Glutamatergic neuron (in vitro differentiated cells): Measurements from ENCODE around the gene KDM5A. TPM values are rescaled to one million over a fixed set of nuclear protein-coding genes. Genes with fewer than 3 reads are reported as not detected.
A peak's percentile ranks its signal among the peaks of the same experiment; 100 is the strongest.
"Not testable (repeated sequence)": the region's sequence is repeated elsewhere in the genome, so short reads cannot be mapped to it uniquely, and the experiment has no call there.

Experiments
- DNase-seq: peaks from one replicate; pipeline ENCODE4 v3.0.0; 2022
- H3K27ac Mint-ChIP-seq: one replicate; pipeline ENCODE4 v1.8.0; 2020; ENCODE audit warnings: mild to moderate bottlenecking, mixed read lengths, inconsistent platforms; ENCODE audit not compliant: unreplicated experiment
- H3K27me3 Mint-ChIP-seq: one replicate; pipeline ENCODE4 v1.8.0; 2020; ENCODE audit warnings: mild to moderate bottlenecking, moderate library complexity, mixed read lengths, inconsistent platforms; ENCODE audit not compliant: unreplicated experiment
- H3K36me3 Mint-ChIP-seq: one replicate; pipeline ENCODE4 v1.8.0; 2020; ENCODE audit warnings: mild to moderate bottlenecking, mixed read lengths, inconsistent platforms; ENCODE audit not compliant: unreplicated experiment
- H3K4me1 Mint-ChIP-seq: one replicate; pipeline ENCODE4 v1.8.0; 2020; ENCODE audit warnings: mild to moderate bottlenecking, low read depth, mixed read lengths, inconsistent platforms; ENCODE audit not compliant: unreplicated experiment
- H3K4me3 Mint-ChIP-seq: one replicate; pipeline ENCODE4 v1.8.0; 2020; ENCODE audit warnings: mild to moderate bottlenecking, mixed read lengths, inconsistent platforms; ENCODE audit not compliant: unreplicated experiment
- H3K9me3 Mint-ChIP-seq: one replicate; pipeline ENCODE4 v1.8.0; 2020; ENCODE audit warnings: mild to moderate bottlenecking, moderate library complexity, mixed read lengths, inconsistent platforms; ENCODE audit not compliant: unreplicated experiment
- long read RNA-seq: library from polyadenylated mRNA; unstranded; transcript quantifications from one replicate; pipeline ENCODE4 v2.0.0, GENCODE V29; 2020; ENCODE audit not compliant: unreplicated experiment
- total RNA-seq: library from RNA; stranded (reverse); fragmentation: NEBNext Ultra II Directional; extraction: Animal tissue kit (Norgen Biotek cat#: 25700); gene quantifications from one replicate; pipeline ENCODE4 v1.2.1, GENCODE V29; 2021; ENCODE audit not compliant: unreplicated experiment
- TF ChIP-seq, protein P1 (sequence below): fragments of 200-600 bp; sonication (generic); IDR thresholded peaks from one replicate; pipeline ENCODE4 v1.5.0; 2021; ENCODE audit not compliant: partially characterized antibody, unreplicated experiment

KDM5A gene
- total RNA-seq, result 86.4 TPM
- long read RNA-seq, partial matches to known transcripts, result 10 of 13 reads
- long read RNA-seq, other reads (novel, unspliced or antisense), result 3 of 13 reads

GRCh38 chr12:389142-390096 lies at the start of gene KDM5A:
Gene KDM5A, minus strand, starts transcription at chr12:389320. Its CDS starts 229 bp downstream, at chr12:389091.
- TF ChIP-seq, protein P1, sequence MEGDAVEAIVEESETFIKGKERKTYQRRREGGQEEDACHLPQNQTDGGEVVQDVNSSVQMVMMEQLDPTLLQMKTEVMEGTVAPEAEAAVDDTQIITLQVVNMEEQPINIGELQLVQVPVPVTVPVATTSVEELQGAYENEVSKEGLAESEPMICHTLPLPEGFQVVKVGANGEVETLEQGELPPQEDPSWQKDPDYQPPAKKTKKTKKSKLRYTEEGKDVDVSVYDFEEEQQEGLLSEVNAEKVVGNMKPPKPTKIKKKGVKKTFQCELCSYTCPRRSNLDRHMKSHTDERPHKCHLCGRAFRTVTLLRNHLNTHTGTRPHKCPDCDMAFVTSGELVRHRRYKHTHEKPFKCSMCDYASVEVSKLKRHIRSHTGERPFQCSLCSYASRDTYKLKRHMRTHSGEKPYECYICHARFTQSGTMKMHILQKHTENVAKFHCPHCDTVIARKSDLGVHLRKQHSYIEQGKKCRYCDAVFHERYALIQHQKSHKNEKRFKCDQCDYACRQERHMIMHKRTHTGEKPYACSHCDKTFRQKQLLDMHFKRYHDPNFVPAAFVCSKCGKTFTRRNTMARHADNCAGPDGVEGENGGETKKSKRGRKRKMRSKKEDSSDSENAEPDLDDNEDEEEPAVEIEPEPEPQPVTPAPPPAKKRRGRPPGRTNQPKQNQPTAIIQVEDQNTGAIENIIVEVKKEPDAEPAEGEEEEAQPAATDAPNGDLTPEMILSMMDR, result no peak
- Mint-ChIP-seq H3K27me3 (peaks cover 10% of the 10 kb centered on the region), H3K4me1 (peaks cover 12% of the 10 kb centered on the region), H3K9me3 (peaks cover 9% of the 10 kb centered on the region), H3K36me3 (no peaks in the 10 kb centered on the region), H3K27ac (peak within 1 kb of the TSS; percentile 99), H3K4me3 (peak within 1 kb of the TSS; percentile 95)
- DNase-seq, result peak; percentile 91

DNA sequence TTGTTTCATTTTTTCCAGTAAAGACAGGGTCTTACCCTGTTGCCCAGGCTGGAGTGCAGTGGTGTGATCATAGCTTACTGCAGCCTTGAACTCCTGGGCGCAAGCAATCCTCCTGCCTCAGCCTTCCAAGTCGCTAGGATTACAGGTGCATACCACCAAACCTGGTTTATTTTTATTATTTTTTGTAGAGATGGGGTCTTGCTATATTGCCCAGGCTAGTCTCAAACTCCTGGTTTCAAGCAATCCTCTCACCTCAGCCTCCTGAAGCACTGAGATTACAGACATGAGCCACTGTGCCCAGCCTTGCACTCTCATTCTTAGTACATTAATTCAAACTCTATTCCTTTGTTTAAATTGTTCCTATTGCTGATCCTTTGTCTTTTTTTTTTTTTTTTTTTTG lies 46.6 kb upstream of the KDM5A start:
- H3K27ac Mint-ChIP-seq, H3K36me3 Mint-ChIP-seq, DNase-seq, H3K4me1 Mint-ChIP-seq, H3K4me3 Mint-ChIP-seq, H3K9me3 Mint-ChIP-seq, H3K27me3 Mint-ChIP-seq: not testable (repeated sequence)

- no peaks in the 10 kb centered on the region for H3K9me3 Mint-ChIP-seq
- no peaks in the 10 kb centered on the region for H3K4me1 Mint-ChIP-seq
- no peaks in the 10 kb centered on the region for H3K27me3 Mint-ChIP-seq
These were observed 33.4 kb upstream of the KDM5A start for GRCh38 chr12:422526-422925.

DNA sequence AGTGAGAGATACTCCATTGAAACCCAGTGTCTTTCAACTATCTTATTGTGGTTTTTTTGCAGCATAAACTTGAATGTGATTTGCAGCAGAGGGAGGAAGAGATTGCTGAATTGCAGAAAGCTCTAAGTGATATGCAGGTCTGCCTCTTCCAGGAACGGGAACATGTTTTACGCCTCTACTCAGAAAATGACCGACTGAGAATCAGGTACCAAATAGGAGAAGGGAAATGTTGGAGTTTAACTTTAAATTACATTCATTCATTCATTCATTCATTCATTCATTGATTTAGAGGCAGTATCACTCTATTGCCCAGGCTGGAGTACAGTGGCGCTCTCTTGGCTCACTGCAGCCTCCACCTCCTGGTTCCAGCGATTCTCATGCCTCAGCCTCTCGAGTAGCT lies 29.3 kb upstream of the KDM5A start:
- no peak for DNase-seq
- Mint-ChIP-seq H3K27ac (no peak overlapping the region), H3K9me3 (no peaks in the 10 kb centered on the region), H3K36me3 (no peaks in the 10 kb centered on the region), H3K4me1 (no peaks in the 10 kb centered on the region), H3K27me3 (peaks cover 2% of the 10 kb centered on the region), H3K4me3 (no peak overlapping the region)
- TF ChIP-seq, protein P1, result no peak

More at GRCh38 chr12:422526-422925, 33.4 kb upstream of the KDM5A start:
- no peak for DNase-seq
- no peak overlapping the region for H3K4me3 Mint-ChIP-seq
- TF ChIP-seq, protein P1, result no peak
- H3K27ac Mint-ChIP-seq, result no peak overlapping the region
- H3K36me3 Mint-ChIP-seq, result no peaks in the 10 kb centered on the region

DNA sequence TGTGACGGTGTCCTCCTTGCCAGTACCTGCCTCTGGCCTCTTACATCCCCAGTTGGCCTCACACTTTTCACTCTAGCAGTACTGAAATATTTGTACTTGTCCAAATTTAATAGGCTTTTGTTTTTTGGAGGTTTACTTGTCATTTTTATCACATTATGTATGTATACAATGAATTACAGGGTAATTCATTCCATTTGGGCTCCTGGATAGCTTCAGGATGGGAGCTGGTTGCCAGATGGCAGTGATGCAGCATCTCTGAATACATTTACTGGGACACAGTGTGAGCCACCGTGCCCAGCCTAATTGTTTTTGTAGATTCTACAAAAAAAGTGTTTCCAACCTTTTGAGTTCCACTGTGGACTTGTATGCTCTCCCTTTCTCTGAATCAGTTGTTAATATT lies 25.7 kb upstream of the KDM5A start:
- Mint-ChIP-seq H3K36me3 (no peaks in the 10 kb centered on the region), H3K4me3 (no peak overlapping the region), H3K27ac (no peak overlapping the region), H3K4me1 (no peaks in the 10 kb centered on the region), H3K9me3 (no peaks in the 10 kb centered on the region), H3K27me3 (peaks cover 2% of the 10 kb centered on the region)
- TF ChIP-seq, protein P1, result no peak
- DNase-seq, result no peak
